NT2/D1 (cell line): ENCODE data around the gene FMNL2.

Experiments used
- SUZ12 ChIP-seq: IDR thresholded peaks from 2 replicates; pipeline ENCODE4 v1.6.1; 2011; ENCODE audit not compliant: insufficient read length, insufficient read depth; ENCODE audit errors: extremely low read depth
- ZNF274 ChIP-seq: IDR thresholded peaks from 2 replicates; pipeline ENCODE4 v1.6.1; 2011; ENCODE audit warnings: mild to moderate bottlenecking, low read depth, low read length

- TF ChIP-seq ZNF274 (no peak), SUZ12 (no peak)
Measured at GRCh38 chr2:152649997-152650396, 315.0 kb downstream of the FMNL2 start.
